C4-2B (cell line): ENCODE data around the gene ADAMTSL1.

Experiments
- ZFX ChIP-seq: fragments of 450-650 bp; IDR thresholded peaks from 2 replicates; pipeline ENCODE4 v1.6.1; 2017
- TF ChIP-seq, protein P1 (sequence below): fragments of 450-650 bp; conservative IDR thresholded peaks from 2 replicates; pipeline ENCODE4 v1.5.1; 2017; ENCODE audit warnings: mild to moderate bottlenecking

DNA sequence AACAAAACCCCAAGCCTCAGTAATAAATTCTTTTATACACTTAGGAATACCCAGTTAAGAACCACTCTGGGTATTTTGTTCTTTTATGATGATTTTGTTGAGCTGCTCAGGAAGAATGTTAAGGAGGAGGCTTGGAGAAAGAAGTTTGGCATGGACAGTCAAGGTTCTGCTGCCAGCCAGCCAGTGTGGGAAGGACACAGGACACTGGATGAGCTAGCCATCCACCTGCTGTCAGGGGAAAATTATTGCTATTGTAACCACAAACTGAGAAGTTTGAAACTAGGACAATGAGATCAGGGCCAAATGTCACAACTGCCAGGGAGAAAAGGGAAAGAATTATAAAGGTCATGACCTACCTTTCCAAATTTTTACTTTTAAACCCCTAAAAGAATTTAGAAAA lies 25.9 kb upstream of the ADAMTSL1 start:
- TF ChIP-seq, protein P1, sequence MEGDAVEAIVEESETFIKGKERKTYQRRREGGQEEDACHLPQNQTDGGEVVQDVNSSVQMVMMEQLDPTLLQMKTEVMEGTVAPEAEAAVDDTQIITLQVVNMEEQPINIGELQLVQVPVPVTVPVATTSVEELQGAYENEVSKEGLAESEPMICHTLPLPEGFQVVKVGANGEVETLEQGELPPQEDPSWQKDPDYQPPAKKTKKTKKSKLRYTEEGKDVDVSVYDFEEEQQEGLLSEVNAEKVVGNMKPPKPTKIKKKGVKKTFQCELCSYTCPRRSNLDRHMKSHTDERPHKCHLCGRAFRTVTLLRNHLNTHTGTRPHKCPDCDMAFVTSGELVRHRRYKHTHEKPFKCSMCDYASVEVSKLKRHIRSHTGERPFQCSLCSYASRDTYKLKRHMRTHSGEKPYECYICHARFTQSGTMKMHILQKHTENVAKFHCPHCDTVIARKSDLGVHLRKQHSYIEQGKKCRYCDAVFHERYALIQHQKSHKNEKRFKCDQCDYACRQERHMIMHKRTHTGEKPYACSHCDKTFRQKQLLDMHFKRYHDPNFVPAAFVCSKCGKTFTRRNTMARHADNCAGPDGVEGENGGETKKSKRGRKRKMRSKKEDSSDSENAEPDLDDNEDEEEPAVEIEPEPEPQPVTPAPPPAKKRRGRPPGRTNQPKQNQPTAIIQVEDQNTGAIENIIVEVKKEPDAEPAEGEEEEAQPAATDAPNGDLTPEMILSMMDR = no peak
- TF ChIP-seq ZFX = no peak
